WTC11 (cell line): ENCODE results near the gene MTUS2. TPM values are rescaled to one million over a fixed set of nuclear protein-coding genes. Genes with fewer than 3 reads are reported as not detected.

Experiments
- ATAC-seq: fragments of 200-7000 bp; cut with Tn5 transposase; 2 replicates; pipeline ENCODE4 v1.10.0; 2021; ENCODE audit warnings: mild to moderate bottlenecking, moderate library complexity
- CTCF ChIA-PET: fragments of 300-600 bp; sonication (Branson Sonifier 250); formaldehyde crosslinking; loops from one replicate; lab custom pipeline; 2021; ENCODE audit warnings: antibody characterized with exemption; lab: Charles Lee
- POLR2A ChIA-PET: fragments of 350-600 bp; sonication (Branson Sonifier 250); formaldehyde crosslinking; loops from one replicate; lab custom pipeline; 2021; ENCODE audit warnings: antibody characterized with exemption; lab: Charles Lee
- DNase-seq: peaks from one replicate; pipeline ENCODE4 v3.0.0; 2021; ENCODE audit warnings: low spot score
- H3K27ac Mint-ChIP-seq: 2 replicates; pipeline ENCODE4 v1.8.0; 2021; ENCODE audit warnings: mixed read lengths
- H3K27me3 Mint-ChIP-seq: 2 replicates; pipeline ENCODE4 v1.8.0; 2021; ENCODE audit warnings: low read depth, mild to moderate bottlenecking, moderate library complexity, mixed read lengths
- H3K36me3 Mint-ChIP-seq: 2 replicates; pipeline ENCODE4 v1.8.0; 2021; ENCODE audit warnings: mixed read lengths
- H3K4me1 Mint-ChIP-seq: 2 replicates; pipeline ENCODE4 v1.8.0; 2022; ENCODE audit warnings: mixed read lengths
- H3K4me3 Mint-ChIP-seq: 2 replicates; pipeline ENCODE4 v1.8.0; 2021; ENCODE audit warnings: mild to moderate bottlenecking, moderate library complexity, mixed read lengths
- H3K9me3 Mint-ChIP-seq: 2 replicates; pipeline ENCODE4 v1.8.0; 2021; ENCODE audit warnings: mixed read lengths
- AFF4 ChIP-seq: sonication (generic); formaldehyde crosslinking; IDR thresholded peaks from 2 replicates; pipeline ENCODE4 v1.8.1; 2023; ENCODE audit warnings: mild to moderate bottlenecking, missing genetic modification reagents, borderline replicate concordance
- CBFB ChIP-seq: sonication (generic); formaldehyde crosslinking; IDR thresholded peaks from 2 replicates; pipeline ENCODE4 v1.8.1; 2022; ENCODE audit warnings: mild to moderate bottlenecking, low read depth, missing genetic modification reagents
- CREB1 ChIP-seq: sonication (generic); formaldehyde crosslinking; IDR thresholded peaks from 2 replicates; pipeline ENCODE4 v1.8.0; 2023; ENCODE audit warnings: mild to moderate bottlenecking, missing genetic modification reagents
- CREM ChIP-seq: sonication (generic); formaldehyde crosslinking; IDR thresholded peaks from 2 replicates; pipeline ENCODE4 v1.8.1; 2022; ENCODE audit warnings: mild to moderate bottlenecking, missing genetic modification reagents, moderate library complexity
- FOXJ3 ChIP-seq: sonication (generic); formaldehyde crosslinking; IDR thresholded peaks from 2 replicates; pipeline ENCODE4 v1.9.0; 2021; ENCODE audit warnings: missing genetic modification reagents, mild to moderate bottlenecking, borderline replicate concordance
- JAZF1 ChIP-seq: fragments of 250-450 bp; sonication (Bioruptor Pico); IDR thresholded peaks from 2 replicates; pipeline ENCODE4 v1.9.0; 2021; ENCODE audit warnings: moderate library complexity, mild to moderate bottlenecking, inconsistent platforms
- NR1H2 ChIP-seq: sonication (generic); formaldehyde crosslinking; IDR thresholded peaks from 2 replicates; pipeline ENCODE4 v1.9.0; 2021; ENCODE audit warnings: mild to moderate bottlenecking, moderate library complexity, missing genetic modification reagents
- RORB ChIP-seq: fragments of 250-450 bp; sonication (Bioruptor Pico); IDR thresholded peaks from 2 replicates; pipeline ENCODE4 v1.9.0; 2021; ENCODE audit warnings: mild to moderate bottlenecking
- USF1 ChIP-seq: sonication (generic); formaldehyde crosslinking; IDR thresholded peaks from 2 replicates; pipeline ENCODE4 v1.8.0; 2022; ENCODE audit warnings: mild to moderate bottlenecking, missing genetic modification reagents
- ZNF121 ChIP-seq: sonication (generic); formaldehyde crosslinking; IDR thresholded peaks from 2 replicates; pipeline ENCODE4 v1.8.0; 2023; ENCODE audit warnings: missing genetic modification reagents
- ZNF138 ChIP-seq: sonication (generic); formaldehyde crosslinking; conservative IDR thresholded peaks from 2 replicates; pipeline ENCODE4 v1.8.1; 2022; ENCODE audit warnings: mild to moderate bottlenecking, moderate library complexity, missing genetic modification reagents
- ZNF263 ChIP-seq: sonication (generic); formaldehyde crosslinking; IDR thresholded peaks from 2 replicates; pipeline ENCODE4 v1.8.1; 2022; ENCODE audit warnings: low read depth, mild to moderate bottlenecking, moderate library complexity, missing genetic modification reagents
- ZNF317 ChIP-seq: sonication (generic); formaldehyde crosslinking; IDR thresholded peaks from 2 replicates; pipeline ENCODE4 v1.8.1; 2023; ENCODE audit warnings: low read depth, mild to moderate bottlenecking, moderate library complexity, missing genetic modification reagents, borderline replicate concordance
- ZNF416 ChIP-seq: fragments of 250-450 bp; sonication (Bioruptor Pico); IDR thresholded peaks from 2 replicates; pipeline ENCODE4 v1.9.0; 2021; ENCODE audit warnings: mild to moderate bottlenecking, inconsistent platforms
- ZNF423 ChIP-seq: fragments of 250-450 bp; sonication (Bioruptor Pico); IDR thresholded peaks from 2 replicates; pipeline ENCODE4 v2.1.2; 2022; ENCODE audit warnings: mild to moderate bottlenecking, moderate library complexity
- ZNF532 ChIP-seq: fragments of 250-450 bp; sonication (Bioruptor Pico); IDR thresholded peaks from 2 replicates; pipeline ENCODE4 v1.9.0; 2021; ENCODE audit warnings: mild to moderate bottlenecking, borderline replicate concordance
- total RNA-seq: library from RNA; stranded (reverse); gene quantifications from 3 replicates; pipeline ENCODE4 v1.2.3, GENCODE V29; 2021
- TF ChIP-seq, protein P1 (sequence below): sonication (generic); formaldehyde crosslinking; conservative IDR thresholded peaks from 2 replicates; pipeline ENCODE4 v1.8.1; 2023; ENCODE audit warnings: mild to moderate bottlenecking, low read depth, missing genetic modification reagents, moderate library complexity
- TF ChIP-seq, protein P2 (sequence below): sonication (generic); formaldehyde crosslinking; IDR thresholded peaks from 2 replicates; pipeline ENCODE4 v1.8.1; 2022; ENCODE audit warnings: missing genetic modification reagents, borderline replicate concordance
- TF ChIP-seq, protein P3 (sequence below): fragments of 250-450 bp; sonication (Bioruptor Pico); IDR thresholded peaks from 2 replicates; pipeline ENCODE4 v1.9.0; 2021; ENCODE audit warnings: mild to moderate bottlenecking

MTUS2 gene
- total RNA-seq, 1 experiment from 2014 or later, result 0.22 TPM

DNA sequence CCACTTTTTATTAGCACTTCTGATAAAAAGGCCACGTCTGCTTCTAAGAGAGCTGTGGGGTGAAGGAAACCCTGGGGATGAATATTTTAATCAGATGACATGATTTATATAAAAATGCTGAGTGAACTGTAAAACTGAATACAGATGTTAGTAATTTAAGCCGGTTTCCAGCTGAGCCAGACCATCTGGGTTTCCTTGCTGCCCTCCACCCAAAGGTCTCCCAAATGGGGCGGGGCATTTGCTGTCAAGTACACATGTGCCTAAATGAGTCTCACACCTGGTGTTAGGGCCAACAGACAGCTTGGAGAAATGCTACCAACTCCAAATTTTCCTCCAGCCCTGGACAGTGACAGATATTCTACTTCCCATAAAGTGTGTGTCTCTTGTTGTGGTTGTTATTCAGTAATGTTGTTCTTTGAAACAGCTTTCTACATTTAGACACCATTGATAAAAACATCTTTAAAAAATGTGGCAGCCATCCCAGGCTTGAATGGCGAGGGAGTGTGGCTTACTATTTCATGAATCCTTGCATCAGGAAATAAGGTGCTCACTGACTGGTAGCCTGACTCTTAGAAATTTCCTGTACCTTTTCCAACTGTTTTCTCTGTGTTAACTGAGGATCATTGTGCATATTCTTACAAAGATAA is 350.4 kb downstream of the MTUS2 start:
- Mint-ChIP-seq H3K36me3 (no peaks in the 10 kb centered on the region), H3K27ac (no peak overlapping the region), H3K27me3 (no peaks in the 10 kb centered on the region; the same call in 1 of the 2 replicates), H3K9me3 (no peaks in the 10 kb centered on the region), H3K4me1 (no peaks in the 10 kb centered on the region), H3K4me3 (no peak overlapping the region)
- CTCF ChIA-PET, result no interaction called here
- TF ChIP-seq ZNF121, result no peak
- no peak for TF ChIP-seq CREM (CRISPR knock-in tag)
- no peak for TF ChIP-seq NR1H2 (CRISPR knock-in tag)
- TF ChIP-seq, protein P1, sequence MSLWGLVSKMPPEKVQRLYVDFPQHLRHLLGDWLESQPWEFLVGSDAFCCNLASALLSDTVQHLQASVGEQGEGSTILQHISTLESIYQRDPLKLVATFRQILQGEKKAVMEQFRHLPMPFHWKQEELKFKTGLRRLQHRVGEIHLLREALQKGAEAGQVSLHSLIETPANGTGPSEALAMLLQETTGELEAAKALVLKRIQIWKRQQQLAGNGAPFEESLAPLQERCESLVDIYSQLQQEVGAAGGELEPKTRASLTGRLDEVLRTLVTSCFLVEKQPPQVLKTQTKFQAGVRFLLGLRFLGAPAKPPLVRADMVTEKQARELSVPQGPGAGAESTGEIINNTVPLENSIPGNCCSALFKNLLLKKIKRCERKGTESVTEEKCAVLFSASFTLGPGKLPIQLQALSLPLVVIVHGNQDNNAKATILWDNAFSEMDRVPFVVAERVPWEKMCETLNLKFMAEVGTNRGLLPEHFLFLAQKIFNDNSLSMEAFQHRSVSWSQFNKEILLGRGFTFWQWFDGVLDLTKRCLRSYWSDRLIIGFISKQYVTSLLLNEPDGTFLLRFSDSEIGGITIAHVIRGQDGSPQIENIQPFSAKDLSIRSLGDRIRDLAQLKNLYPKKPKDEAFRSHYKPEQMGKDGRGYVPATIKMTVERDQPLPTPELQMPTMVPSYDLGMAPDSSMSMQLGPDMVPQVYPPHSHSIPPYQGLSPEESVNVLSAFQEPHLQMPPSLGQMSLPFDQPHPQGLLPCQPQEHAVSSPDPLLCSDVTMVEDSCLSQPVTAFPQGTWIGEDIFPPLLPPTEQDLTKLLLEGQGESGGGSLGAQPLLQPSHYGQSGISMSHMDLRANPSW, result no peak
- TF ChIP-seq ZNF317 (CRISPR knock-in tag), result no peak
- no peak for TF ChIP-seq ZNF532 (CRISPR knock-in tag)
- TF ChIP-seq USF1 (CRISPR knock-in tag), result no peak
- no peak for TF ChIP-seq FOXJ3 (CRISPR knock-in tag)
- TF ChIP-seq JAZF1 (CRISPR knock-in tag), result no peak
- TF ChIP-seq ZNF416, result no peak
- no peak for TF ChIP-seq ZNF138 (CRISPR knock-in tag)
- TF ChIP-seq CBFB (CRISPR knock-in tag), result no peak
- DNase-seq, result no peak
- POLR2A ChIA-PET, result no interaction called here
- ATAC-seq, result no peak

- DNase-seq (no peak), ATAC-seq (no peak)
- Mint-ChIP-seq H3K36me3 (no peaks in the 10 kb centered on the region), H3K9me3 (no peaks in the 10 kb centered on the region), H3K4me1 (no peaks in the 10 kb centered on the region), H3K4me3 (no peak overlapping the region), H3K27me3 (no peaks in the 10 kb centered on the region; the same call in 1 of the 2 replicates), H3K27ac (no peak overlapping the region)
- POLR2A ChIA-PET, result no interaction called here
- CTCF ChIA-PET, result no interaction called here
- TF ChIP-seq ZNF423 (CRISPR knock-in tag), result no peak
- TF ChIP-seq ZNF121, result no peak
- TF ChIP-seq, protein P2, sequence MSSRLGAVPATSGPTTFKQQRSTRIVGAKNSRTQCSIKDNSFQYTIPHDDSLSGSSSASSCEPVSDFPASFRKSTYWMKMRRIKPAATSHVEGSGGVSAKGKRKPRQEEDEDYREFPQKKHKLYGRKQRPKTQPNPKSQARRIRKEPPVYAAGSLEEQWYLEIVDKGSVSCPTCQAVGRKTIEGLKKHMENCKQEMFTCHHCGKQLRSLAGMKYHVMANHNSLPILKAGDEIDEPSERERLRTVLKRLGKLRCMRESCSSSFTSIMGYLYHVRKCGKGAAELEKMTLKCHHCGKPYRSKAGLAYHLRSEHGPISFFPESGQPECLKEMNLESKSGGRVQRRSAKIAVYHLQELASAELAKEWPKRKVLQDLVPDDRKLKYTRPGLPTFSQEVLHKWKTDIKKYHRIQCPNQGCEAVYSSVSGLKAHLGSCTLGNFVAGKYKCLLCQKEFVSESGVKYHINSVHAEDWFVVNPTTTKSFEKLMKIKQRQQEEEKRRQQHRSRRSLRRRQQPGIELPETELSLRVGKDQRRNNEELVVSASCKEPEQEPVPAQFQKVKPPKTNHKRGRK, result no peak
- no peak for TF ChIP-seq AFF4
- no peak for TF ChIP-seq CREB1 (CRISPR knock-in tag)
- no peak for TF ChIP-seq RORB (CRISPR knock-in tag)
- TF ChIP-seq ZNF263 (CRISPR knock-in tag), result no peak
- TF ChIP-seq, protein P3, sequence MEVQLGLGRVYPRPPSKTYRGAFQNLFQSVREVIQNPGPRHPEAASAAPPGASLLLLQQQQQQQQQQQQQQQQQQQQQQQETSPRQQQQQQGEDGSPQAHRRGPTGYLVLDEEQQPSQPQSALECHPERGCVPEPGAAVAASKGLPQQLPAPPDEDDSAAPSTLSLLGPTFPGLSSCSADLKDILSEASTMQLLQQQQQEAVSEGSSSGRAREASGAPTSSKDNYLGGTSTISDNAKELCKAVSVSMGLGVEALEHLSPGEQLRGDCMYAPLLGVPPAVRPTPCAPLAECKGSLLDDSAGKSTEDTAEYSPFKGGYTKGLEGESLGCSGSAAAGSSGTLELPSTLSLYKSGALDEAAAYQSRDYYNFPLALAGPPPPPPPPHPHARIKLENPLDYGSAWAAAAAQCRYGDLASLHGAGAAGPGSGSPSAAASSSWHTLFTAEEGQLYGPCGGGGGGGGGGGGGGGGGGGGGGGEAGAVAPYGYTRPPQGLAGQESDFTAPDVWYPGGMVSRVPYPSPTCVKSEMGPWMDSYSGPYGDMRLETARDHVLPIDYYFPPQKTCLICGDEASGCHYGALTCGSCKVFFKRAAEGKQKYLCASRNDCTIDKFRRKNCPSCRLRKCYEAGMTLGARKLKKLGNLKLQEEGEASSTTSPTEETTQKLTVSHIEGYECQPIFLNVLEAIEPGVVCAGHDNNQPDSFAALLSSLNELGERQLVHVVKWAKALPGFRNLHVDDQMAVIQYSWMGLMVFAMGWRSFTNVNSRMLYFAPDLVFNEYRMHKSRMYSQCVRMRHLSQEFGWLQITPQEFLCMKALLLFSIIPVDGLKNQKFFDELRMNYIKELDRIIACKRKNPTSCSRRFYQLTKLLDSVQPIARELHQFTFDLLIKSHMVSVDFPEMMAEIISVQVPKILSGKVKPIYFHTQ (CRISPR knock-in tag), result no peak
Observed at GRCh38 chr13:29171244-29171643, 351.1 kb downstream of the MTUS2 start.
